Measurements from ENCODE around the gene NMNAT3.

DNA sequence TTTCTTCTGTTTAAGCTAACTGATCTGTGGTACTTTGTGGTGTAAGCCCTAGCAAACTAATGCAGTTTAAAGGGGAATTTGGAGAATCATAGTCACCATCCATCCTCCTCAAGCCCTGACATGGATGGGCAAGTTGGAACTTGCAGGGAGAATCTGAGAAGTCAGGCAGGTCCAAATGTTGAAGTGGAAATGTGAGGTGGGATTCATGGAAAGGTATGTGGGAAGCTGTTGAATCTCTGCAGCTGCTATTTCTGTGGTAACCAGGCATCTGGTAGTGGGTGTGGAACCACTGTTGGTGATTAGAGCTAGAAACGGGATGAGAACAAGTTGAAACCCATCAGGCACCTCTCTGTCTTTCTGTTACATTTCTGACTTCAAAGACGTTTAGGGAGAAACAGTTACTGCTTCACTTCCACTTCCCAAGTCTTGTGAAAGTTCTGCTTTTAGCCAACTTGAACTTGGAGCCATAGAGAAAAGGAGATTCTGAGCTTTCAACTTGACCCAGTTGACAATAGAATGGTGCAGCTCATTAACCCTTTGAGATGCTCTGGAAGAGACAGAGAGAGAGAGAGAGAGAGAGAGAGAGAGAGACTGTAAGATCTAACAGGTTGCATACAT is 38.1 kb upstream of the NMNAT3 start:
- TF ChIP-seq ZNF274 (IDR thresholded peaks at IDR 0.05; ENCODE audit: low read depth, low read length) (no peak), SUZ12 (IDR thresholded peaks at IDR 0.05; ENCODE audit: extremely low read depth, insufficient read depth, insufficient read length) (no peak), YY1 (IDR thresholded peaks at IDR 0.05; ENCODE audit: insufficient read depth, insufficient read length) (no peak)
